Testis (tissue), 2 donors: ENCODE data around the gene SLC16A8.

Experiments
- CTCF ChIP-seq, 3 experiments: fragments of 450-650 bp in 2 of 3; fragments of 200-600 bp in 1 of 3; sonication (generic) in 1 of 3; IDR thresholded peaks; one replicate each; pipeline ENCODE4 v1.5.1; 2016 to 2019; ENCODE audit warnings: antibody characterized with exemption in 3 of 3, mild to moderate bottlenecking in 2 of 3, moderate library complexity in 1 of 3
- POLR2A ChIP-seq: fragments of 450-650 bp; IDR thresholded peaks from one replicate; pipeline ENCODE4 v1.6.1; 2017; ENCODE audit warnings: antibody characterized with exemption, mild to moderate bottlenecking, moderate library complexity

GRCh38 chr22:38087855-38088254 lies 3.9 kb upstream of the SLC16A8 start:
- TF ChIP-seq CTCF (IDR thresholded peaks at IDR 0.05) (no peak), POLR2A (no peak)
